ENCODE data around the gene PRIMA1. TPM values are rescaled to one million over a fixed set of nuclear protein-coding genes. Genes with fewer than 3 reads are reported as not detected.

Gene PRIMA1
- total RNA-seq, 2 donors from 2014 or later = 10.0 to 20.8 TPM

- Histone ChIP-seq H3K27ac (ENCODE audit: low read depth, low read length) (no peak overlapping the region), H3K4me3 (ENCODE audit: low read length) (no peak overlapping the region), H3K9me3 (ENCODE audit: control insufficient read depth, low read length) (no peaks in the 10 kb centered on the region), H3K4me1 (ENCODE audit: control insufficient read depth, insufficient read depth, low read length) (peaks cover 4% of the 10 kb centered on the region), H3K27me3 (ENCODE audit: control insufficient read depth, insufficient read depth, low read length, poor library complexity, severe bottlenecking) (no peaks in the 10 kb centered on the region), H3K9ac (ENCODE audit: extremely low read depth, low read length, poor library complexity, severe bottlenecking) (no peak overlapping the region), H3K36me3 (ENCODE audit: control insufficient read depth, insufficient read depth, low read length) (no peaks in the 10 kb centered on the region)
- 88 to 94% methylated on average over 5 to 12 of the region's 12 CpGs for WGBS, 2 experiments (ENCODE audit: insufficient coverage in 1 of 2, insufficient read length in 1 of 2)
- Mint-ChIP-seq H3K9me3 (no peaks in the 10 kb centered on the region), H3K27me3 (ENCODE audit: insufficient read depth) (no peaks in the 10 kb centered on the region), H3K27ac (no peak overlapping the region), H3K36me3 (ENCODE audit: low read depth) (peaks cover 26% of the 10 kb centered on the region), H3K4me3 (no peak overlapping the region), H3K4me1 (peaks cover 4% of the 10 kb centered on the region)
- peak; percentile 40 for DNase-seq
- no peak for TF ChIP-seq CTCF (conservative IDR thresholded peaks at IDR 0.05)
Measured at GRCh38 chr14:93720076-93720815, 68.0 kb downstream of the PRIMA1 start.

- DNase-seq = peak; percentile 15
- no peak overlapping the region for H3K9ac ChIP-seq (ENCODE audit: extremely low read depth, low read length, poor library complexity, severe bottlenecking)
- peaks cover 4% of the 10 kb centered on the region for H3K4me1 ChIP-seq (ENCODE audit: control insufficient read depth, insufficient read depth, low read length)
- 90 to 100% methylated on average over 2 to 3 of the region's 3 CpGs for WGBS, 2 experiments (ENCODE audit: insufficient coverage in 1 of 2, insufficient read length in 1 of 2)
- H3K9me3 ChIP-seq (ENCODE audit: control insufficient read depth, low read length) = no peaks in the 10 kb centered on the region
- Mint-ChIP-seq H3K27me3 (ENCODE audit: insufficient read depth) (no peaks in the 10 kb centered on the region), H3K27ac (no peak overlapping the region), H3K4me3 (no peak overlapping the region), H3K9me3 (no peaks in the 10 kb centered on the region), H3K36me3 (ENCODE audit: low read depth) (peaks cover 26% of the 10 kb centered on the region), H3K4me1 (peaks cover 9% of the 10 kb centered on the region)
- no peak for TF ChIP-seq CTCF (conservative IDR thresholded peaks at IDR 0.05)
- H3K27ac ChIP-seq (ENCODE audit: low read depth, low read length) = no peak overlapping the region
- H3K27me3 ChIP-seq (ENCODE audit: control insufficient read depth, insufficient read depth, low read length, poor library complexity, severe bottlenecking) = no peaks in the 10 kb centered on the region
- H3K4me3 ChIP-seq (ENCODE audit: low read length) = no peak overlapping the region
- no peaks in the 10 kb centered on the region for H3K36me3 ChIP-seq (ENCODE audit: control insufficient read depth, insufficient read depth, low read length)
Measured at GRCh38 chr14:93719256-93719655, 69.0 kb downstream of the PRIMA1 start.

- peak; percentile 22 for DNase-seq
- Histone ChIP-seq H3K9me3 (ENCODE audit: control insufficient read depth, low read length) (no peaks in the 10 kb centered on the region), H3K27me3 (ENCODE audit: control insufficient read depth, insufficient read depth, low read length, poor library complexity, severe bottlenecking) (no peaks in the 10 kb centered on the region), H3K4me3 (ENCODE audit: low read length) (no peak overlapping the region), H3K36me3 (ENCODE audit: control insufficient read depth, insufficient read depth, low read length) (no peaks in the 10 kb centered on the region), H3K9ac (ENCODE audit: extremely low read depth, low read length, poor library complexity, severe bottlenecking) (no peak overlapping the region), H3K4me1 (ENCODE audit: control insufficient read depth, insufficient read depth, low read length) (peaks cover 6% of the 10 kb centered on the region), H3K27ac (ENCODE audit: low read depth, low read length) (no peak overlapping the region)
- Mint-ChIP-seq H3K27me3 (ENCODE audit: insufficient read depth) (no peaks in the 10 kb centered on the region), H3K36me3 (ENCODE audit: low read depth) (peaks cover 21% of the 10 kb centered on the region), H3K9me3 (no peaks in the 10 kb centered on the region), H3K4me3 (no peak overlapping the region), H3K4me1 (peaks cover 16% of the 10 kb centered on the region), H3K27ac (no peak overlapping the region)
- 94 to 95% methylated on average over 10 to 13 of the region's 13 CpGs for WGBS, 2 experiments (ENCODE audit: insufficient coverage in 1 of 2, insufficient read length in 1 of 2)
- no peak for TF ChIP-seq CTCF (conservative IDR thresholded peaks at IDR 0.05)
Measured at GRCh38 chr14:93717668-93718320, 70.5 kb downstream of the PRIMA1 start.

Measured in endodermal cell (in vitro differentiated cells).